Endothelial cell (in vitro differentiated cells): ENCODE measurements around the gene LGALS13. TPM values are rescaled to one million over a fixed set of nuclear protein-coding genes. Genes with fewer than 3 reads are reported as not detected.

Experiments
- DNase-seq: peaks from one replicate; pipeline ENCODE4 v3.0.0; 2021; ENCODE audit warnings: low spot score
- H3K27ac Mint-ChIP-seq: one replicate; pipeline ENCODE4 v1.8.0; 2021; ENCODE audit warnings: mixed read lengths, inconsistent platforms; ENCODE audit not compliant: unreplicated experiment
- H3K27me3 Mint-ChIP-seq: one replicate; pipeline ENCODE4 v1.8.0; 2021; ENCODE audit warnings: mild to moderate bottlenecking, moderate library complexity, mixed read lengths, inconsistent platforms; ENCODE audit not compliant: unreplicated experiment
- H3K36me3 Mint-ChIP-seq: one replicate; pipeline ENCODE4 v1.8.0; 2021; ENCODE audit warnings: mild to moderate bottlenecking, low read depth, mixed read lengths, inconsistent platforms; ENCODE audit not compliant: unreplicated experiment
- H3K4me1 Mint-ChIP-seq: one replicate; pipeline ENCODE4 v1.8.0; 2021; ENCODE audit warnings: mild to moderate bottlenecking, mixed read lengths, inconsistent platforms; ENCODE audit not compliant: unreplicated experiment
- H3K4me3 Mint-ChIP-seq: one replicate; pipeline ENCODE4 v1.8.0; 2021; ENCODE audit warnings: mild to moderate bottlenecking, mixed read lengths, inconsistent platforms; ENCODE audit not compliant: unreplicated experiment
- H3K9me3 Mint-ChIP-seq: one replicate; pipeline ENCODE4 v1.8.0; 2021; ENCODE audit warnings: mixed read lengths, inconsistent platforms; ENCODE audit not compliant: unreplicated experiment
- total RNA-seq: library from RNA; stranded (reverse); fragmentation: NEBNext Ultra II Directional; extraction: Animal tissue kit (Norgen Biotek cat#: 25700); gene quantifications from one replicate; pipeline ENCODE4 v1.2.1, GENCODE V29; 2021; ENCODE audit not compliant: unreplicated experiment
- TF ChIP-seq, protein P1 (sequence below): fragments of 200-600 bp; sonication (generic); IDR thresholded peaks from one replicate; pipeline ENCODE4 v1.5.0; 2021; ENCODE audit warnings: antibody characterized with exemption; ENCODE audit not compliant: unreplicated experiment

LGALS13 gene
- total RNA-seq, 1 donor from 2014 or later, result not detected

DNA sequence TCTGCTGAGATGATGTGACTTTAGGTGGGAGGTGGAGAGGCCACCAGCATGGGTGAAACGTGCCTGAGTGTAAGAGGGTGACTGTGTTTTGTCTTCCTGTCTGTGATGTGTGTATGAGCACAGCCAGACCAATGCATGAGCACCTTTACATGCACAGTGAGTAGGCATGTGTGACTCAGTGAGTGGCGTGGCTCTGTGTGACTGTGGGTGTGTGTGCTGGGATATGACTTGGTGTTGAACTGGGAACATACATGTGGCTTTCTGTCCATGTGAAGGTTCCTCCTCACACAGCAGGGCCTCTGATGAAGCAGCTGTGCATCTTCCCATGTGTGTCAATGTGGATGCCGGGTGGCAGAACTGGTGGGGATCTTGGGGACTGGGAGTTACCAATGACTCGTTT, 19.9 kb upstream of the LGALS13 start:
- Mint-ChIP-seq H3K4me3 (no peak overlapping the region), H3K27ac (no peak overlapping the region)

DNA sequence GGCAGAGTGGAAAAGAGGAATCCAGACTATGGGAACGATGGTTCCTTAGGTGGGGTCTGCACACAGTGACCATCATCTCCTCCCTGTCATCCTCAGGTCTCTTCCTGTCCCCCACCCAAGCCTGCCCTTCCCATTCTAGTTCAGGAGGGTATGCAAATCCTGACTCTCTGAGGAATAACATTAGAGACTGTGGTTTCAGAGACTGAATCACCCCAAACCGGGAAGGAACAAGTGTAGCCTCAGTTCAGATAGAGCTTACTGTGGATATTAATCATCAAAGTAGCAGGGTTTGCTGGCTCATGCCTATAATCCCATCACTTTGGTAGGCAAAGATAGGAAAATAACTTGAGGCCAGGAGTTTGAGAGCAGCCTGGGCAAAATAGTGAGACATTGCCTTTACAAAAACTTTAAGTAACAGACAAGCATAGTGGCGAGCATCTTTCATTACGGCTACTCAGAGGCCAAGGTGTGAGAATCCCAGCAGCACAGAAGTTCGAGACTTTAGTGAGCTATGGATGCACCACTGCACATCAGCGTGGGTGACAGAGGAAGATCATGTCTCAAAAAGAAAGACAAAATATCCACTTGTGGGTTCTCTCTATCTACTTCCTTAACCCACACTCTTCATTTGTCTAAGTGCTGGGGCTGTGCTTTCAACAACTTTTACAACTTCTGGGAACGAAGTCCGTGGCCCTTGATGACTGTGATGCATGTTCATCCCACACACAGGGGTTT, 19.3 kb upstream of the LGALS13 start:
- no peak for DNase-seq
- no peak overlapping the region for H3K4me3 Mint-ChIP-seq
- H3K4me1 Mint-ChIP-seq, result no peaks in the 10 kb centered on the region
- no peaks in the 10 kb centered on the region for H3K9me3 Mint-ChIP-seq
- H3K27ac Mint-ChIP-seq, result no peak overlapping the region
- TF ChIP-seq, protein P1, sequence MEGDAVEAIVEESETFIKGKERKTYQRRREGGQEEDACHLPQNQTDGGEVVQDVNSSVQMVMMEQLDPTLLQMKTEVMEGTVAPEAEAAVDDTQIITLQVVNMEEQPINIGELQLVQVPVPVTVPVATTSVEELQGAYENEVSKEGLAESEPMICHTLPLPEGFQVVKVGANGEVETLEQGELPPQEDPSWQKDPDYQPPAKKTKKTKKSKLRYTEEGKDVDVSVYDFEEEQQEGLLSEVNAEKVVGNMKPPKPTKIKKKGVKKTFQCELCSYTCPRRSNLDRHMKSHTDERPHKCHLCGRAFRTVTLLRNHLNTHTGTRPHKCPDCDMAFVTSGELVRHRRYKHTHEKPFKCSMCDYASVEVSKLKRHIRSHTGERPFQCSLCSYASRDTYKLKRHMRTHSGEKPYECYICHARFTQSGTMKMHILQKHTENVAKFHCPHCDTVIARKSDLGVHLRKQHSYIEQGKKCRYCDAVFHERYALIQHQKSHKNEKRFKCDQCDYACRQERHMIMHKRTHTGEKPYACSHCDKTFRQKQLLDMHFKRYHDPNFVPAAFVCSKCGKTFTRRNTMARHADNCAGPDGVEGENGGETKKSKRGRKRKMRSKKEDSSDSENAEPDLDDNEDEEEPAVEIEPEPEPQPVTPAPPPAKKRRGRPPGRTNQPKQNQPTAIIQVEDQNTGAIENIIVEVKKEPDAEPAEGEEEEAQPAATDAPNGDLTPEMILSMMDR, result no peak
- H3K27me3 Mint-ChIP-seq, result peaks cover 2% of the 10 kb centered on the region
- no peaks in the 10 kb centered on the region for H3K36me3 Mint-ChIP-seq

More for the DNA sequence above, 19.9 kb upstream of the LGALS13 start:
- Mint-ChIP-seq H3K27me3 (peaks cover 2% of the 10 kb centered on the region), H3K9me3 (no peaks in the 10 kb centered on the region), H3K36me3 (no peaks in the 10 kb centered on the region), H3K4me1 (no peaks in the 10 kb centered on the region)
- TF ChIP-seq, protein P1, result no peak
- DNase-seq, result no peak

DNA sequence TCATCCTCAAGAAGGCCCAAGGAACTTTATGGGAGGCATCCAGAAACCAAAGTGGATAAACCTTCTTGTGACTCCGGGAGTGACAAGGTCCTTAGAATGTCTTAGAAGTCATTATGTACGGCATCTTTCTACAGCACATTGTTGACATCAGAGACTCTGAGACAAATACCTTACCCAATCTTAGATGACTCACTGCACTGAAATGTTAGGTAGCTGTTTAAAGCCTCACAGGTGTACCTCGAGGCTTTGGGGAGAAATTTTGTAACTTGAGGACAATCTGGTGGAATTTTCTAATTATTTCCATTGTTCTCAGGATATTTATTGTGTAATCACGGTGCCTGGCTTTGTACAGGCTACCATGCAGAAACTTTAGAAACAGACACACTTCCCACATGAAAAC, 14.8 kb upstream of the LGALS13 start:
- TF ChIP-seq, protein P1, result no peak
- Mint-ChIP-seq H3K27me3 (no peaks in the 10 kb centered on the region), H3K27ac (no peak overlapping the region), H3K4me1 (no peaks in the 10 kb centered on the region), H3K36me3 (no peaks in the 10 kb centered on the region), H3K4me3 (no peak overlapping the region), H3K9me3 (no peaks in the 10 kb centered on the region)
- no peak for DNase-seq

DNA sequence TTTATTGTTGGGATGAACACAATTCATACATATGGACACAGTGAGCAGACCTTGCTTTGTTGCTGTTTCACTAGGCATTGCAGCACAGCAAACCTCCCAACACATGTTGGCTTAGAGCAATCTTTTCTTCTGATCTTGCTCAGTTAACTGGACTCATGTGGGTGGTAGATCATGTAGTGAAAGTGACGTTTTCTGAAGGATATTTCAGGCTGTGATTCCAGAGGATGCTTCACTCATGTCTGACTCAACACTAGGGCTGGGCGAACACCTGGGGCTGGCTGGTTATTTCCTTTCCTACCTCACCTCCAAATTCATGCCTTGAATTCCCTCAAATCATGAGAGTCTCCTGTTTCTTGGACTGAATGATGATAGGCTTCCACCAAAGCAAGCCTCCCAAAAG, 14.3 kb upstream of the LGALS13 start:
- DNase-seq, result no peak
- no peaks in the 10 kb centered on the region for H3K27me3 Mint-ChIP-seq
- H3K4me1 Mint-ChIP-seq, result no peaks in the 10 kb centered on the region
- no peaks in the 10 kb centered on the region for H3K36me3 Mint-ChIP-seq
- H3K4me3 Mint-ChIP-seq, result no peak overlapping the region
- H3K27ac Mint-ChIP-seq, result no peak overlapping the region
- no peaks in the 10 kb centered on the region for H3K9me3 Mint-ChIP-seq
- TF ChIP-seq, protein P1, result no peak

DNA sequence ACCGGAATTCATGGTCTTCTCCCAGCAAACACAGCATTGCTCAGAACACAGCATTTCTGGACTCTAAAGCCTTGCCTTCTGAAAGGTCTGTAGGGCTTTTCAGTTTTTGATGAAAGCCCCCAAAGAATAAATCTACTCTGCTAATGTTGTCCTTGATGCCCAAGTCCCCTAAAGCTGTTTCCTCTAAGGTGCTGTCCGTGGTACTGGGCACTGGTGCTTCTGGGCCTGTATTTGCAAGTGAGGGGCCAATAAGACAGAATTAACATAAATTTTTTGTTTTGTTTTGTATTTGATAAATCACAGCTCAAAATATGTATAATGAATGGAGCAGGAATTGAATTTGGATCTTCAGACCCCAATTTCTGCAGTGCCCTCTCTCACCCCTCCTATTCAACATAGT, 12.1 kb upstream of the LGALS13 start:
- Mint-ChIP-seq H3K4me1 (no peaks in the 10 kb centered on the region), H3K27ac (no peak overlapping the region), H3K36me3 (no peaks in the 10 kb centered on the region), H3K9me3 (no peaks in the 10 kb centered on the region), H3K27me3 (no peaks in the 10 kb centered on the region), H3K4me3 (no peak overlapping the region)
- TF ChIP-seq, protein P1, result no peak
- DNase-seq, result peak; percentile 41
